Neural cell (in vitro differentiated cells): ENCODE data around the gene WFDC2. TPM values are rescaled to one million over a fixed set of nuclear protein-coding genes. Genes with fewer than 3 reads are reported as not detected.

Source experiments
- H2AFZ ChIP-seq: fragments of 200-600, 300-800 bp; sonication (generic), shearing (Covaris generic); 2 replicates; pipeline ENCODE4 v1.6.0; 2014; ENCODE audit warnings: low read depth, mild to moderate bottlenecking, antibody characterized with exemption, low read length, moderate library complexity
- H3F3A ChIP-seq: fragments of 200-600 bp; shearing (Covaris generic); 2 replicates; pipeline ENCODE4 v1.6.1; 2016; ENCODE audit warnings: mild to moderate bottlenecking, moderate library complexity, mixed read lengths, antibody characterized with exemption, low read length; ENCODE audit not compliant: insufficient read depth, poor library complexity, severe bottlenecking
- H3K27ac ChIP-seq: fragments of 200-600, 300-800 bp; sonication (generic), shearing (Covaris generic); 2 replicates; pipeline ENCODE4 v1.5.1; 2014; ENCODE audit warnings: mild to moderate bottlenecking, low read length, moderate library complexity
- H3K27me3 ChIP-seq: fragments of 300-800, 200-600 bp; sonication (generic), shearing (Covaris generic); 2 replicates; pipeline ENCODE4 v1.6.0; 2014; ENCODE audit warnings: mild to moderate bottlenecking, low read depth, low read length, moderate library complexity; ENCODE audit not compliant: insufficient read depth
- H3K36me3 ChIP-seq: fragments of 300-800, 200-600 bp; sonication (generic), shearing (Covaris generic); 2 replicates; pipeline ENCODE4 v1.5.1; 2014; ENCODE audit warnings: mild to moderate bottlenecking, antibody characterized with exemption, low read length, moderate library complexity; ENCODE audit not compliant: insufficient read depth
- H3K4me2 ChIP-seq: fragments of 300-800, 200-600 bp; sonication (generic), shearing (Covaris generic); 2 replicates; pipeline ENCODE4 v1.6.0; 2014; ENCODE audit warnings: mild to moderate bottlenecking, low read length
- H3K4me3 ChIP-seq: fragments of 300-800, 200-600 bp; sonication (generic), shearing (Covaris generic); 2 replicates; pipeline ENCODE4 v1.5.1; 2014; ENCODE audit warnings: mild to moderate bottlenecking, low read length, moderate library complexity
- H3K79me2 ChIP-seq: fragments of 200-600 bp; shearing (Covaris generic); replicated peaks from 2 replicates; pipeline ENCODE4 v1.6.0; 2014; ENCODE audit warnings: mild to moderate bottlenecking, low read length, moderate library complexity; ENCODE audit not compliant: insufficient read depth
- H3K9ac ChIP-seq: fragments of 300-800, 200-600 bp; sonication (generic), shearing (Covaris generic); 2 replicates; pipeline ENCODE4 v1.6.1; 2016; ENCODE audit warnings: mild to moderate bottlenecking, low read length, mixed read lengths
- H3K9me2 ChIP-seq: fragments of 200-600 bp; shearing (Covaris generic); 2 replicates; pipeline ENCODE4 v1.6.1; 2016; ENCODE audit warnings: mild to moderate bottlenecking, low read length, mixed read lengths; ENCODE audit not compliant: insufficient read depth
- H3K9me3 ChIP-seq: fragments of 200-600, 300-800 bp; sonication (generic), shearing (Covaris generic); 2 replicates; pipeline ENCODE4 v1.6.1; 2016; ENCODE audit warnings: mild to moderate bottlenecking, mixed run types, low read length, moderate library complexity, mixed read lengths
- H4K20me1 ChIP-seq: fragments of 200-600 bp; shearing (Covaris generic); 2 replicates; pipeline ENCODE4 v1.6.1; 2016; ENCODE audit warnings: mild to moderate bottlenecking, mixed run types; ENCODE audit not compliant: insufficient read depth
- EP300 ChIP-seq: fragments of 450-650 bp; conservative IDR thresholded peaks from 2 replicates; pipeline ENCODE4 v1.6.1; 2014; ENCODE audit warnings: antibody characterized with exemption, mild to moderate bottlenecking, moderate library complexity; ENCODE audit not compliant: poor library complexity, severe bottlenecking
- EZH2 ChIP-seq: fragments of 200-600, 300-800 bp; shearing (Covaris generic), sonication (generic); IDR thresholded peaks from 2 replicates; pipeline ENCODE4 v1.6.1; 2014; ENCODE audit warnings: antibody characterized with exemption, low read length, borderline replicate concordance, mild to moderate bottlenecking; ENCODE audit not compliant: insufficient read depth, poor library complexity, severe bottlenecking
- MXI1 ChIP-seq: fragments of 450-650 bp; conservative IDR thresholded peaks from 2 replicates; pipeline ENCODE4 v1.6.1; 2014; ENCODE audit warnings: antibody characterized with exemption, mild to moderate bottlenecking; ENCODE audit not compliant: poor library complexity, severe bottlenecking
- POLR2AphosphoS5 ChIP-seq: IDR thresholded peaks from 2 replicates; pipeline ENCODE4 v1.6.1; 2012
- RAD21 ChIP-seq: fragments of 450-650 bp; conservative IDR thresholded peaks from 2 replicates; pipeline ENCODE4 v1.6.1; 2014; ENCODE audit warnings: antibody characterized with exemption, mild to moderate bottlenecking, moderate library complexity
- REST ChIP-seq: IDR thresholded peaks from 2 replicates; pipeline ENCODE4 v1.6.1; 2012; ENCODE audit warnings: borderline replicate concordance
- SMC3 ChIP-seq: fragments of 450-650 bp; conservative IDR thresholded peaks from 2 replicates; pipeline ENCODE4 v1.6.1; 2014; ENCODE audit warnings: antibody characterized with exemption, mild to moderate bottlenecking, moderate library complexity; ENCODE audit not compliant: poor library complexity
- TAF1 ChIP-seq: IDR thresholded peaks from 2 replicates; pipeline ENCODE4 v1.6.1; 2012; ENCODE audit warnings: low read depth
- polyA plus RNA-seq: library from polyadenylated mRNA; depleted of rRNA; stranded (reverse); fragments of >200 nt; gene quantifications from 2 replicates; pipeline ENCODE4 v1.2.3, GENCODE V29; 2014
- TF ChIP-seq, protein P1 (sequence below): fragments of 450-650 bp; IDR thresholded peaks from 2 replicates; pipeline ENCODE4 v1.5.1; 2014; ENCODE audit warnings: antibody characterized with exemption, mild to moderate bottlenecking, moderate library complexity; ENCODE audit not compliant: poor library complexity, severe bottlenecking

WFDC2 gene
- polyA plus RNA-seq, 1 donor from 2014 or later, result not detected

DNA sequence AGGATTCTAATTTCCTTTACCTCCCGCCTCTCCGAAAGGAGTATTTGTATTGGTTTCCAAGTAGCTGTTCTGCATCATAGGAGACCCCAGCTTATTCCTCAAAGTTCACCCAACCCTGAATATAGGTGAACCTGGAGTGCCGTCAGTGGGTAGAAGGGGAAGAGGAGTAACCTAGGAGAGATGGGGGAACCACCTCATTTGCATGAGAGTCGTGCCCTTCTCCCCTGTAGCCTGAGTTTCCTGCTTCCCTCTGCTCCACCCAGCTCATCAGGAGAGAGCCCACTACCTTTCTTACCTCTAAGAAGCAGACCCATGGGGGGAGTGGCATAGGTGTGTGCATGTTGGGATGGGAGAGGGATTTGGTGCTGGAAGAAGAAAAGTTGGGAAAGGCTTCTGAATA lies 17.3 kb upstream of the WFDC2 start:
- no peak overlapping the region for H3K9ac ChIP-seq
- H3K4me3 ChIP-seq, result no peak overlapping the region
- no peak for TF ChIP-seq TAF1
- no peak for TF ChIP-seq MXI1
- TF ChIP-seq SMC3, result no peak
- TF ChIP-seq POLR2AphosphoS5, result no peak
- no peak for TF ChIP-seq EP300
- no peak for TF ChIP-seq REST
- TF ChIP-seq, protein P1, sequence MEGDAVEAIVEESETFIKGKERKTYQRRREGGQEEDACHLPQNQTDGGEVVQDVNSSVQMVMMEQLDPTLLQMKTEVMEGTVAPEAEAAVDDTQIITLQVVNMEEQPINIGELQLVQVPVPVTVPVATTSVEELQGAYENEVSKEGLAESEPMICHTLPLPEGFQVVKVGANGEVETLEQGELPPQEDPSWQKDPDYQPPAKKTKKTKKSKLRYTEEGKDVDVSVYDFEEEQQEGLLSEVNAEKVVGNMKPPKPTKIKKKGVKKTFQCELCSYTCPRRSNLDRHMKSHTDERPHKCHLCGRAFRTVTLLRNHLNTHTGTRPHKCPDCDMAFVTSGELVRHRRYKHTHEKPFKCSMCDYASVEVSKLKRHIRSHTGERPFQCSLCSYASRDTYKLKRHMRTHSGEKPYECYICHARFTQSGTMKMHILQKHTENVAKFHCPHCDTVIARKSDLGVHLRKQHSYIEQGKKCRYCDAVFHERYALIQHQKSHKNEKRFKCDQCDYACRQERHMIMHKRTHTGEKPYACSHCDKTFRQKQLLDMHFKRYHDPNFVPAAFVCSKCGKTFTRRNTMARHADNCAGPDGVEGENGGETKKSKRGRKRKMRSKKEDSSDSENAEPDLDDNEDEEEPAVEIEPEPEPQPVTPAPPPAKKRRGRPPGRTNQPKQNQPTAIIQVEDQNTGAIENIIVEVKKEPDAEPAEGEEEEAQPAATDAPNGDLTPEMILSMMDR, result no peak
- TF ChIP-seq RAD21, result no peak
- no peak for TF ChIP-seq EZH2

DNA sequence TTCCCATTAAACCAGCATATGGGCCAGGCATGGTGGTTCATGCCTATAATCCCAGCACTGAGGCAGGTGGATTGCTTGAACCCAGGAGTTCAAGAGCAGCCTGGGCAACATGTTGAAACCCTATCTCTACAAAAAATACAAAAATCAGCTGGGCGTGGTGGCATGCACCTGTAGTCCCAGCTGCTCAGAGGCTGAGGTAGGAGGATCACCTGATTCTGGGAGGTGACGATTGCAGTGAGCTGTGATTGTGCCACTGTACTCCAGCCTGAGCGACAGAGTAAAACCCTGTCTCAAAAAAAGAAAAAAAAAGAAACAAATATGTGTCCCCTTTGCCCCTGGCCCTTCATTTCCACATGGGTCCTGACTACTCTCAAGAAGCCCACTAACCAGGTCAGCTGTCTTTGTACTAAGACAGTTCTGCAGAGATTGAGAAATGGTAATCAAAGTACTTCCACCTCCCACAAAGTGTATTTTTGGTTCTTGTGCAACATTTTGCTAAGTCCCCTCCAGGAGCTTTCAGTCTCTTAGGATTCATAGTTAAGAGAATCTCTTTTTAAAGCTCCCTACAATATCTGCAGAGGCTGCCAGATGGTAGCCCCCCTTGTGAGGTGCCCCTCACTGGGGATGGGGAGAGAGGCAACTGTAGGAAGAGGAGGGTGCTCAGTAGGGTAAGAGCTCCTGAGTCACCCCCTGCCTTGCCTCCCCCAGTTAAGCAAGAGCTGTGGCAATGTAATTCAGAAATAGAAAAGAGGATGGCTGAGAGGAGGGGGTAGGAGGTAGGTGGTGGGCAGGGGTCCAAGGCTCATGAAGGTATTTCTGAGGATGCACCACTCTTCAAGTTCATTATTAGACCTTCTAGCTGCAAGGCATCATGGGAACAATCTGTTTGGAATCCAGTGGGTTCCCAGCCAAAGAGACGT lies 16.5 kb upstream of the WFDC2 start:
- Histone ChIP-seq H3F3A (no peaks in the 10 kb centered on the region), H2AFZ (no peak overlapping the region)
- TF ChIP-seq RAD21 (no peak), EP300 (no peak)
- TF ChIP-seq, protein P1, result no peak

More for the DNA sequence above, 17.3 kb upstream of the WFDC2 start:
- H3K79me2 ChIP-seq, result no peaks in the 10 kb centered on the region
- no peak overlapping the region for H3K4me2 ChIP-seq
- no peaks in the 10 kb centered on the region for H3K9me2 ChIP-seq
- H2AFZ ChIP-seq, result no peak overlapping the region
- no peaks in the 10 kb centered on the region for H3K9me3 ChIP-seq
- no peaks in the 10 kb centered on the region for H4K20me1 ChIP-seq
- no peaks in the 10 kb centered on the region for H3K27me3 ChIP-seq
- no peaks in the 10 kb centered on the region for H3F3A ChIP-seq
- H3K36me3 ChIP-seq, result no peaks in the 10 kb centered on the region
- H3K27ac ChIP-seq, result no peak overlapping the region

More for the DNA sequence above, 16.5 kb upstream of the WFDC2 start:
- Histone ChIP-seq H3K4me3 (no peak overlapping the region), H3K79me2 (no peaks in the 10 kb centered on the region), H3K36me3 (no peaks in the 10 kb centered on the region), H3K27ac (no peak overlapping the region), H4K20me1 (no peaks in the 10 kb centered on the region), H3K9me2 (no peaks in the 10 kb centered on the region), H3K27me3 (no peaks in the 10 kb centered on the region), H3K9me3 (no peaks in the 10 kb centered on the region), H3K4me2 (no peak overlapping the region), H3K9ac (no peak overlapping the region)
